D341Med (cell line): ENCODE results near the gene PRR32.
"Not testable (repeated sequence)": the region's sequence is repeated elsewhere in the genome, so short reads cannot be mapped to it uniquely, and the experiment has no call there.

Experiments
- DNase-seq: peaks from one replicate; pipeline ENCODE4 v3.0.0; 2012; ENCODE audit warnings: low spot score

Gene PRR32, protein sequence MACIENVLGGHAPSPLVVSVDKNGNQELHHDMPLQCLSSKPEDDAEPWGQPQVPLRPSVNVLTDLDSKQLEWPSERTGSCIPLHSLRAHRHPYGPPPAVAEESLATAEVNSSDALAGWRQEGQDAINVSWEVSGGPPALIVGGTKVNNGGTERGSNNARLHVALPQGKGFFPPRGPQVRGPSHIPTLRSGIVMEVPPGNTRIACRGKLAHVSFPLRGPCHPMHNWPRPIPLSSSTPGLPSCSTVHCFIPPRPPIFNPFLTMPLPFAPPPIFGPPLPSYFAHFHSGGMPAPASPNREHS

DNA sequence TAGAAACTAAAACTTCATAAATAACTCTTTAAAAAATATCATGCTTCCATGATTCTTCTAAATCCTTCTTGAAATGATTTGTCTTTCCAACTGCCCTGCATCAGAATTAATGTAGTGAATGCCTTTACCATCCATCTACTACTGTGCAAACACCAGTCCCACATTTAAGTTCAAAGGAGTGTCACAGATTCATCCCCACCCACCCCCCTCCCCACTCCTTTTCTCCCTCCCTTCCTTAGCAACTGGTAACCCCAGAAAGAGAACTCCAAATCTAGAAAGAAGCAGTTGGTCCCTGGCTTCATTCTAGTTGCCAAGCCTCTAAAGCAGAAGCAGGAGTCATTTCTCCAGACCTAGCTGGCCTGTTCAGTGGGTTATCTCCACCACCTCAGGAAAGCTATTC, at the start of gene PRR32:
Gene PRR32, plus strand, starts transcription at position 301 of the 400 bp plus-strand sequence. CDS start 115 bp downstream, outside the sequence.
- no peak for DNase-seq

DNA sequence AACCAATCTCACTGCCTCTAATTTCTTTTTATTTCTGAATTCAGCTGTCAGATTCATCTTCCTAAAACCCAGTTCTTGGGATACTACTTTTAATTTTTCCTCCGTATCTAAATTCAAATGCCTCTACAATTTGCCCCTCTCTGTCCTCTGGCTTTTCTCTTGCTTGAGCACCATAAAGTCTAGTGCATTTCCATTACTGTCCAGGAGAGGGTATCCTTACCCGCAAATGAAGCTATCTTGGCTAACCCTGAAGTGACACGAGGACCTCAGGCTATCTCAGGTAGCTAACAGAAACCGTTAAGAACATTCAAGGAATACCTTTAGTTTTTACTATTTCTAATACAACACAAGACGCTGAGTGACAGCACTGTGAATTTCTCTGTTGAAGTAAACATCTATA, 49.4 kb upstream of the PRR32 start:
- DNase-seq = peak; percentile 30

DNA sequence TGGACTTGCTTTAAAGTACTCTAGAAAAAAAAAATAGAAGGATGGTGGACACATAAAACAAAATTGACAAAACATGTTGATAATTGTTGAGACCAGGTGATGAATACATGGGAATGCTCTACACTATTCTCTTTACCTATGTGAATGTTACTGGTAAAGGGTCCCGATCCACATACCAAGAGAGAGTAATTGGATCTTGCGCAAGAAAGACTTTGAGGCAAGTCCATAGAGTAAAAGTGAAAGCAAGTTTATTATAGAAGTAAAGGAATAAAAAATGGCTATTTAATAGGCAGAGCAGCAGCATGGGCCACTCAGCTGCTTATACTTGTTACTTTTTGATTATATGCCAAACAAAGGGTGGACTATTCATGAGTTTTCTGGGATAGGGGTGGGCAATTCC, 34.0 kb upstream of the PRR32 start:
- DNase-seq = no peak

DNA sequence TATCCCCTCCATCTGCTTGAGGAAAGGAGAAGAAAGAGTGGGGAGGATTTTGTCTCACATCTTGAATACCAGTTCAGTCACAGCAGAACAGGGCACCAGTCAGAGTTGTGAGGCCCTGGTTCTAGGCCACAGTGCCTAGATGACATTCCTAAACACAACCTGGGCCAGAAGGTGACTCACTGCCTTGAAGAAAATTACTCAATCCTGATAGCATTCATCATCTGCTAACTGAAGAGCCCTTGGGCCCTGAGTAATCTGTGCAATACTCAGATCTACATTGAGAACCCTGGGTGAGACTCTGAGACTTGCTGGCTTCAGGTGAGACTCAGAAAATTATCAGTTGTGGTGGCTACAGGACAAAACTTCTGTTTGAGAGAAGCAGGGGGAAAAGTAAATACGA, 20.5 kb upstream of the PRR32 start:
- DNase-seq = no peak

GRCh38 chrX:126806784-126807183, 12.7 kb upstream of the PRR32 start:
- not testable (repeated sequence) for DNase-seq

- no peak for DNase-seq
Observed at GRCh38 chrX:126815806-126816205, 3.7 kb upstream of the PRR32 start.

DNA sequence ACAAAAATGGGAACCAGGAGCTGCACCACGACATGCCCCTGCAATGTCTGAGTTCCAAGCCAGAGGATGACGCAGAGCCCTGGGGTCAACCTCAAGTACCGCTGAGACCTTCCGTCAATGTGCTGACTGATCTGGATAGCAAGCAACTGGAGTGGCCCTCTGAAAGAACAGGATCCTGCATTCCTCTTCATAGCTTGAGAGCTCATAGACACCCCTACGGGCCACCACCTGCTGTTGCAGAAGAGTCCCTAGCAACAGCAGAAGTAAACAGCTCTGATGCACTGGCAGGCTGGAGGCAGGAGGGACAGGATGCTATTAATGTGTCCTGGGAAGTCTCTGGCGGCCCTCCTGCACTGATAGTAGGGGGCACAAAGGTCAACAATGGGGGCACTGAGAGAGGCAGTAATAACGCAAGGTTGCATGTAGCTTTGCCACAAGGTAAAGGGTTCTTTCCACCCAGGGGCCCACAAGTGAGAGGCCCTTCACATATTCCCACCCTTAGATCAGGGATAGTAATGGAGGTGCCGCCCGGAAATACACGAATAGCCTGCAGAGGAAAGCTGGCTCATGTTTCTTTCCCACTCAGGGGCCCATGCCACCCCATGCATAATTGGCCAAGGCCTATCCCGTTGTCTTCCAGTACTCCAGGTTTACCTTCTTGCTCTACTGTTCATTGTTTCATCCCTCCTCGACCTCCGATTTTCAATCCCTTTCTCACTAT, 1.3 kb downstream of the PRR32 start:
- no peak for DNase-seq

DNA sequence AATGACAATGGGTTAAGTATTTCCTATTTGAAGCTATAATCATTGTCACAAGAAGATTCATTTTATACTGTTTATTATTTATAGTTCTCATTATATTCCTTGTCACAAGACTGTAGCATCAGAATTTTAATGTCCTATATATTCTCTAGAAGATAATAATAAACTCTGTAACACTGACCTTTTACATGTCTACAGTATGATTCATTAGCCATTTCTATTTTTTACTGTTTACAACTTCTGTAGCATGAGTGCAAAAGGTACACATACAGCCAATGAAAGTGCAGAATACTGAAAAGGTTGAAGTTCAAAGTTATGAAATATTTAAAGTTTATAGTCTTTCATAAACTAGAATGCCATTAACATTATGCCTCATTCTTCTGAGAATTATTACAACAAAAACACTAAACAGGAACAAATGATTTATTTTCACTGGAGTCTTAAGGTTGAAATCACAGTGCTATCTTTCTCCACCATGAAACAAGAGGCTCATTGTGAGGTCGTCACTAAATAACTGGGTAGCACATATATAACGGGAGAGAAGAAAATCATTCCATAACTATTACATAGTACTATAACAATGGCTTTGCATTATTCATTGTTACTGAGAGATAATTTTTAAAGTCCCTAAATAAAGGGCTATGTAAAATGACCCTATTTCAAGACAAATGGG, 4.9 kb downstream of the PRR32 start:
- DNase-seq = no peak

DNA sequence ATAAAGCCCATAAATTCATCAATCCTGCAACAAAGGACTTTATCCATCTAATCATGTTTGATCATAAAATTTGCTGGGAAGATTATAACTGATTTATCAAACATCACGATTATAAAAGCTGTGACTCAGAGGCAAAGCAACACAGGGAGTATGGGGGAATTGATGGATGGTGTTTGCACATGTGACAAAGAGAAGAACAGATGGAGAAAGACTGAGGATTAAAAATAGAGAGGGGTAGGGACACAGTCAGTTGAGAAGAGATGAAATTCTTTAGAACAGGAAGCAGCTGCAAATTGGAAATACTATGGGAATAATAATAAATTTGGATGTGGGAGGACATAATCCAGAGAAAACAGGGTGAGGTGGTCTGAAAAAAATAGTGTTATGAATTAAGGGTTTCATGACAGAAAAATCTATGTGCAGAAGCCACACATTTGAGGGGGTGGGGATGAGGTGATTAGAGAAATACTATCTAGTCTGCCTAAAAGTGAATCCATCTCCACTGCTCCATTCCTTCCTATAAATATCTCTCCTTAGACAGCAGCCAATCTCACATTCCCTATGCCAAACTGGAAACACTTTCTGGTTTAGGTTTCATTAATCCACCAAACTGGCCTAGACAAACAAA, 6.2 kb downstream of the PRR32 start:
- no peak for DNase-seq

DNA sequence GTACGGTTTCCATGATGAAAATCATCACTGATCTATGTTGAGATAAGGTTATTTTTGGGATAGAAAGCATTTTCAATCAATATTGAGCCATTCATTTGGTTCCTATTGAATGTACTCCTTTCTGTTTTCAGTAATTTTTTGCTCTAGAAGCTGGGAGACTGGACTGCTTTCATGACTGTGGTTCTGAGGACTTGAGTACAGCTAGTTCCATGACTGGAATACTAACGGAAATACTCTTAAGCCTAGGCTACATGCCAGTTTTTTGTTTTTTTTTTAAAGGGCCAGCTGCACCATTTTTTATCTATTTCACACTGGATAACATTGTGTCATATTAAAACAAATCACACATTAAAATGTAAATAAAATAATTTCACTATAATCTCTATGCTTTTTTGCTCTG, 16.7 kb downstream of the PRR32 start:
- no peak for DNase-seq

- DNase-seq = no peak
Observed at GRCh38 chrX:126847143-126847542, 27.6 kb downstream of the PRR32 start.

DNA sequence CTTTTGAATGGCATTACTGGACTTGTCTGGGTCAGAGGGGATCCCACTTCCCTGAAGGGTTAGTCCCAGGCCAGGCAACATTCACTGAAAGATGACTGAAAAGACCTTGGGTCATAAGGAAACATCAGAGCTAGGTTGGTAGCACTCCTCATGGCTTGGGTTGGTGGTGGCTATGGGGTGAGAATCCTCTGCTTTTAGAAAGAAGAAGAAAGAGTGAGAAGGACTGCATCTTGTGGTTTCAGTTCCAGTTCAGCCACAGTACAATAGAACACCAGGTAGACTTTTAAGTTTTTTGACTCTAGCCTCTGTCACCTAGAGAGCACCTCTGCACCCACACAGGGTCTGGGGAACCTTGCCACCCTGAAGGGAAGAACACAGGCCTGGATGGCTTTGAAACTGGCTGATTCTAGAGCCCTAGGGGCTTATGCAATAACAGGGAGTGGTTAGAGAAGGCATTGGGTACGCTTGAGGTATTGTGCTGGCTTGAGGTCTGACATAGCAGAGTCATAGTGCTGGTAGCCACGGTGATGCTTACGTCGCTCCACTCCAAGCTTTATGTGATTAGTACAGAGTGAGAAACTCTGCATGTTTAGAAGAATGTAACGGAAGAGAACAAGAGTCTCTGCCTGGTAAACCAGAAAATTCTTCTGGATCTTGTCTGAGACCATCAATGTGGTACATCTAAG, 36.5 kb downstream of the PRR32 start:
- no peak for DNase-seq
